Measurements from ENCODE around the gene HNRNPUL1.
"Not testable (repeated sequence)": the region's sequence is repeated elsewhere in the genome, so short reads cannot be mapped to it uniquely, and the experiment has no call there.

HNRNPUL1 gene

DNA sequence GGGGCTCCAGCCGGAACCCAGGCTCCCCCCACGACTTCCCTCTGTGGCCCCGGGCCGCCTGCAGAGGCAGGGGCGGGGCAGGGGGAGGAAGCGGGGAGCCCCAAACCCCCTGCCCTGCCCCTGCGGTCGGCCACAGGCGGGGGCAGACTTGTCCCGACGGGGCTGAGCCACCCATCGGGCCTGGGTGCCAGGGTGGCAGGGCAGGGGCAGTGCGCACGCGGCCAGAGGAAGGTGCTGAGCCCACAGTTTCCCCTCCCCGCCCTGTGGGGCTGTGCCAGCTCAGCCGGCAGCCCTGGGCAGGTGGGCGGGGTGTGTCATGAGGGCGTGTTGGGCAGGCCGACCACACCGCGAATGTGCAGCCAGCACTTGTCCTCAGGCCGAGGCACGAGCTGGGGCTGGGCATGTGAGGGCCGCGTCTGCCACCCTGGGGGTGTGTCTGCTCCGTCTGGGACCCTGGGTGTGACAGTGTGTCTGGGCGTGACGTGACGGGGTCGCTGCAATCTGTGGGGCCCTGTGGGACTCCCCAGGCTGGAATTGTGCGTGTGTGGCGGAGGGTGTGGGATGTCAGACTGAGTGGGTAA lies 63.5 kb downstream of the HNRNPUL1 start:
- no peak for DNase-seq

DNA sequence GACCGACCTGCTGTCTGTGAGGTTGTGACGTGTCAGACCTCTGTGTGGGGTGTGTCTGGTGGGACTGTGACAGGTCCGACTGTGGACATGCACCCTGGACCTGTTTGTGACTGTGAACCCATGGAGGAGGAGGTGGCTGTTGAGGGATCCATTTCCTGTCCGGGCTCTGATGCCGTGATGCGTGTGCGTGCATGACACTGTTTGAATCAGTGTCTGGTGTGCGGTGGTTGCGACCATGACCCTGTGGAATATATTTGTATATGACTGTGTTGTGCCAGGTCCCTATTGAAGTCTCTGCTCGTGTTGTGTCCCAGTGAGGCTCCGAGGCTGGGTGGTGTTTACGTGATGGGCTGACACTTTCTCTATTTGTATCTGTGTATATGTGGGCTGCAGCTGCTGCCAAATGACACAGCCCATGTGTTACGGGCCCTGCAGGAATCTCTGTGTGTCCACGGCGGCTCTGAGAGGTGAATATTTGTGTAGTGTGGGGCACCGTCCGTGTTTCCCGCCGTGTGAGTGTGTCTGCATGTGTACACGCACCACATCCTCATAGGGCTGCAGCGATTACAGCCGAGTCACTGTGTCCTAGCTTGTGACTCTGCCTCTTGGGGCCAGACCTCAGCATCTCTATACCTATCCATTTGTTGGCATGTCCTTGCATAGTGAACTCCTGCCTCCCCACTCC lies 64.1 kb downstream of the HNRNPUL1 start:
- no peak for DNase-seq

DNA sequence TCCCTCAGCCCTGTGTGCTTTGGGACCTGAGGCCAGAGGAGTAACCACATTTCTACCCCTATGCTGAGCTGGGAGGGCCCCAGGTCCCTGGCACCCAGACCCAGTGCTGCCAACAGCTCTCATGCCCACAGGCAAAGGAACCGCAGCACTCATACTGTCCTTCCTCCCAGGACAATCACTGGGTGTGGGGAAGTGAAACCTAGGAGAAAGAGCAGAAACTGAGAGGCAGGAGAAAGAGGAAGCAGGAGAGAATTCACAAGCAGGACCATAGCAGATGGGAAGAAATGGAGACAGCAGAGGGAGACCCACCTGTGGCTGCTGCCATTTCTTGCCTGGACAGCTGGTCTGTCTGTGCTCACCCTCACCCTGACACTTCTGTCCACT lies 64.7 kb downstream of the HNRNPUL1 start:
- no peak for DNase-seq

DNA sequence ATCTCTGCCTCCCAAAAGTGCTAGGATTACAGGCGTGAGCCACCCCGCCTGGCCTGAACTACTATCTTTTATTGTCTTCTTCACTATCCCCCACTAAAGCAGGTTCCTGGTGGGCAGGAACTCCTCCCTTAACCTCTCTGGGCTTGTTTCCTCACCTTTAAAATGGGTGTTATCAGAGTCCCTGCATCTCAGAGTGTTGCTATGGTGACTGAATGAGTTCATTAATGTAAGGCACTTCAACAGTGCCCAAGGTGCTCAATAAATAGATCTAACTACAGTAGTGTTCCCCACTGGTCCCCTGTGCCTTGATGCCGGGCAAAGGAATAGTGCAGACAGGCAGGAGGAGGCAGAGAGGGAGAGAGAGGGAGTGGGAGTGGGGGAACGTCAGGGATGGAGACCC lies 66.3 kb downstream of the HNRNPUL1 start:
- no peak for DNase-seq

DNA sequence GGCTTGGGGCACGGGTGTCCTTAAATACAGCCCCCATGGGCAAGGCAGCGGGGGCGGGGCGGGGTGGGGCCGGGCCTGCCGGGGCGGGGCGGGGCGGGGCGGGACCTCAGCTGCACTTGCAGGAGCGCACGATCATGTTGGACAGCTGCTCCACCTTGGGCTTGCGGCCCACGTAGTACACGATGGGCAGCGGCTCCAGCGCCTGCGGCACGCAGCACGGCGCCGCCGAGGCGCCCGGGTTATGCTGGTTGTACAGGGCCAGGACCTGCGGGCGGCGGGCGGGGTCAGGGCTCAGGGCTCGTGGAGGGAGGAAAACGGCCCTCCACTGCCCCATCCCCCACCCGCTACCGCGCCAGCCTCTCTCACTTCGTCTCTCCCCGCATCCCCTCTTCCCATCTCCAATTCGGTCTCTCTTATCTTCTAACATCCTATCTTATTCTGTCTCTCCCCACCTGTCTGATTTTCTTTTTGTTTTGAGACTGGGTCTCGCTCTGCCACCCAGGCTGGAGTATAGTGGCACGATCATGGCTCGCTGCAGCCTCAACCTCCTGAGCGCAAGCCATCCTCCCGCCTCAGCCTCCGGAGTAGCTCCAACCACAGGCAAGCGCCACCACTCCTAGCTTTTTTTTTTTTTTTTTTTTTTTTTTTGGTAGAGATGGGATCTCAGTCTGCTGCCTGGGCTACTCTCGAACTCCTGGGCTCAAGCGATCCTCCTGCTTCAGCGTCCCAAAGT lies 66.9 kb downstream of the HNRNPUL1 start:
- no peak for DNase-seq

DNA sequence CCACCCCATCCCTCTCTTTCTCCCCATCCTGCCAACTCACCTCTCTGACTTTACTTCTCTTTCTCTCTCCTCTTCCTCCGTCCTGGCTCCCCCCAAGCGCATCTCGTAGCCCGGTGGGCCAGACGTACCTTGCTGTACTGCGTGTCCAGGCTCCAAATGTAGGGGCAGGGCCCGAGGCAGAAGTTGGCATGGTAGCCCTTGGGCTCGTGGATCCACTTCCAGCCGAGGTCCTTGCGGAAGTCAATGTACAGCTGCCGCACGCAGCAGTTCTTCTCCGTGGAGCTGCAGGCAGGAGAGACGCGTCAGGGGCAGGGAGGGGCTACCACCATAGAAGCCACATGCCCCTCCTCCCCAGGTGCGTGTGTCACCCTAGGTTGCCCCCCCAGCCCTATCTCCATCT lies 67.8 kb downstream of the HNRNPUL1 start:
- DNase-seq, result no peak

DNA sequence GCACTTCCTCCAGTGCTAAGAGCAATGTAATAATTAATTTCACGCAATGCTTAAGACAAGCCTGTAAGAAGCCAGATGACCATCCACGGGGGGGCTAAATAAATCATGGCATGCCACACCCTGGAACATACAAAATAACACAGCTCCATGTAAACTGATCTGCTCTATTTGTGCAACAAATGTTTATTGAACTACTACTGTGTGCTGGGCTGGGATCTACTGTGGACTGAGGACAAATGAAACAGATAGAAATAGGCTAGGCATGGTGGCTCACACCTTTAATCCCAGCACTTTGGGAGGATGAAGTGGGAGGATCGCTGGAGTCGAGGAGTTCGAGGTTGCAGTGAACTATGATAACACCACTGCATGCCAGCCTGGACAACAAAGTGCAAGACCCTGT lies 68.3 kb downstream of the HNRNPUL1 start:
- DNase-seq, result no peak

DNA sequence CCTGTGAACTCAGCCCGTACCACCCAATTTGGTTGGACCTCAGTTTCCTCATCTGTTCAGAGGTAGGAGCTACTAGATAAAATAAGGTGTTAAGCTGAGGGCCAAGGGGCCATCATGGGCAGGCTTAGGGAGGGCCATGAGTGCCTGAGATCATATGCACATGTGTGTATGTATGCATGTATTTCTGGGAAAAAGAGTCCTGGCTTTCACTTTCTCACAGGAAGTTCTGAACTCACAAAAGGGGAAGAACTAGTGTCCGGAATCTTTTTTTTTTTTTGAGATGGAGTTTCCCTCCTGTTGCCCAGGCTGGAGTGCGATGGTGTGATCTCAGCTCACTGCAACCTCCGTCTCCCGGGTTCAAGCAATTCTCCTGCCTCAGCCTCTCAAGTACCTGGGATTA lies 70.6 kb downstream of the HNRNPUL1 start:
- no peak for DNase-seq

DNA sequence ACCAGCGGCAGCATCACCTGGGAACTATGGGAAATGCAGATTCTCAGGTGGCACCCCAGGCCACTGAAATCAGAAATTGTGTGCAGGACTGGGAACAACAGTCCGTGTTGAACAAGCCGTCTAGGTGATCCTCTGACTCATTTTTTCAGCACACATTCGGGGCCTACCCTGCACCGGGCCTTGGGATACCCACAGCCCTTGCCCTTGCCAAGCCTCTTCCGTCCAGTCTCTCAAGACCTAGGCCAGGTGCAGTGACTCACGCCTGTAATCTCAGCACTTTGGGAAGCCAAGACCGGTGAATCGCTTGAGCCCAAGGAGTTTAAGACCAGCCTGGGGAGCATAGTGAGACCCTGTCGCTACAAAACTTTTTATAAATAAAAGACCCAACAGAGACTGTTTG lies 71.3 kb downstream of the HNRNPUL1 start:
- no peak for DNase-seq

DNA sequence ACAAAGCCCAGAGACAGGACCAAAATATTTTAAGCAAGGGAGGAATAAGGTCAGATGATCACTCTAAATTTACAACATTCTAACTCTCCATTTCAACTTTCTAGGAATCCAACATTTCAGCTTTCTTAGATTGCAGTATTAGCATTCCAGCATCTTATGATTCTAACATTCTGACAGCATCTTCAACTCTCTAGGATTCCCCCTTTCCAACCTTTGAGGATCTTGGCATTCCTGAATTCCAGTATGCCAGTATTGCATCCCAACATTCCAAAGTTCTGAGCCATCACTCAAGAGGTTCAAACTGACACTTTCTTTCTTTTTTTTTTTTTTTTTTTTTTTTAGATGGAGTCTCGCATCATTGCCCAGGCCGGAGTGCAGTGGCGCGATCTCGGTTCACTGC lies 75.8 kb downstream of the HNRNPUL1 start:
- DNase-seq, result no peak

DNA sequence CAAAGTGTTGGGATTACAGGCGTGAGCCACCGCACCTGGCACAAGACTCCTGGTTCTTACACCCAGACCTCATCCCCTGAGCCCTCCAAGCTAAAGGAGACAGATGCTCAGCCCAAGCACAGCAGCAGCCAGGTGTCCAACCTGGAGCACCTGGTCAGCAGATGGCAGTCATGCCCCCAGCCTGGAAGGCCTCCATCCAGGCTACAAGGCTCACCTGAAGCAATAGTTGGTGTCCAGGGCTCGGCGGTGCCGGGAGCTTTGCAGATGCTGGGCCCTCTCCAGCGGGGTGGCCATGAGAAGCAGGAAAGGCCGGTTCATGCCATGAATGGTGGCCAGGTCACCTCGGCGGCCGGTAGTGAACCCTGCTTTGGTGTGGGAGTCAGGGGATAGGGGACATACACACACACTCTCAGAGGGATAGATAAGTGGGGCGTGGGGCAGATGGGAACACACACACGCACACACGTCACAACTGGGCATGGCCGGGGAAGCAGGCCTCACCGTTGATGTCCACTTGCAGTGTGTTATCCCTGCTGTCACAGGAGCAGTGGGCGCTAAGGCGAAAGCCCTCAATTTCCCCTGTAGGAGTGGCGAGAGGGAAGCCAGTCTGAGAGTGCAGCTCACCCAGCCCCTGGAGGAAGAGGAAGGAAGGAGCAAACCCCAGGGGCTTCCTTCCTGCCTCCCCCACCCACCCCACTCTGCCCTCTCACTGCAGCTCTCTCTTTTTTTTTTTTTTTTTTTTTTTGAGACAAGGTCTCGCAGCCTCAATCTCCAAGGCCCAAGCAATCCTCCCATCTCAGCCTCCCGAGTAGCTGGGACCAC lies 77.7 kb downstream of the HNRNPUL1 start:
- DNase-seq, result no peak

DNA sequence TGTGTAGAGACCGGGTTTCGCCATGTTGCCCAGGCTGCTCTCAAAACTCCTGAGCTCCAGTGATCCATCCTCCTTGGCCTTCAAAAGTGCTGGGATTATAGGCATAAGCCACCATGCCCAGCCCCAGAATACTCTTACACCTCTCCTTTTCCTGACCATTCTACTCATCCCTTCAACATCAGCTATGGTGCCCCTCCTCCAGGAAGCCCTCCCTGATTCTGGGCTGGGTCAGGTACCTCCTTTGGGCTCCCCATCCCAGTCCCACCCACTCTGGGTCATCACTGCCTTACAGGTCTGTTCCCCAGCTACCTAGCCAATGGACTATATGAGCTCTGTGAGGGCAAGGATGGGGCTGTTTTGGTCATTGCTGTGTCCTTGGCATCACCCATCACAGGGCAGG lies 80.0 kb downstream of the HNRNPUL1 start:
- no peak for DNase-seq

DNA sequence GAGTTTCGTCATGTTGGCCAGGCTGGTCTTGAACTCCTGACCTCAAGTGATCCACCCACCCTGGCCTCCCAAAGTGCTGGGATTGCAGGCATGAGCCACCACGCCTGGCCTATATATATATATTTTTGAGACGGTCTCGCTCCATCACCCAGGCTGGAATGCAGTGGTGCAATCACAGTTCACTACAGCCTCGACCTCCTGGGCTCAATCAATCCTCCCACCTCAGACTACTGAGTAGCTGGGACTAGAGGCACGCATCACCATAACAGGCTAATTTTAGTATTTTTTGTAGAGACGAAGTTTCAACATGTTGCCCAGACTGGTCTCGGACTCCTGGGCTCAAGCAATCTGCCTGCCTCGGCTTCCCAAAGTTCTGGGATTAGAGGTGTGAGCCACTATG lies 82.7 kb downstream of the HNRNPUL1 start:
- not testable (repeated sequence) for DNase-seq

DNA sequence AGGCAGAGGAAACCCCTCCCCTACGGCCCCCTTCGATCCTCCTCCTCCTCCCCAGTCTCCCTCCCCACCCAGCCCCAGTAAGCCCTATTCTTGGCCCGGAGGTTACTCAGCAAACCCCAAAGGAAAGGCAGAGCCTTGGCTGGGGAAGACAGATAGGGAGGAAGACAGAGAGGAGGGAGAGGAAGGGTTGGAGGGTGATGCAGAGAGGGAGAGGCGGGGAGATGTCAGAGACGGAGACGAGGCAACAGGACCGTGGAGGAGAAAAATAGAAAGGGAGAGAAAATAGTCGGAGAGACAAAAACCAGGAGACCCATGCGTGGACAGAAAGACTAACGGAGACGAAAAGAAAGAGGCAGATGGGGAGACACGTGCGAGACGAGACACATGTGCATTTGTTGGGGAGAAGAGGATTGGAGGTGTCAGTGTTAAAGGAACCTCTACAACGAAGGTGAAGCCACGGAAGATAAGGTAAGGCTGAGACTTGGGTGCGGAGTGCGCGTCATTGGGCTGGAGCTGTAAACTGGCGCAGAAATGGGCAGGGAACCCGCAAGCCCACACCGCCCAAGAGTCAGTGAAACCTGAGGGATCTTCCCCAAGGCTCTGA lies 86.7 kb downstream of the HNRNPUL1 start:
- DNase-seq, result no peak

DNA sequence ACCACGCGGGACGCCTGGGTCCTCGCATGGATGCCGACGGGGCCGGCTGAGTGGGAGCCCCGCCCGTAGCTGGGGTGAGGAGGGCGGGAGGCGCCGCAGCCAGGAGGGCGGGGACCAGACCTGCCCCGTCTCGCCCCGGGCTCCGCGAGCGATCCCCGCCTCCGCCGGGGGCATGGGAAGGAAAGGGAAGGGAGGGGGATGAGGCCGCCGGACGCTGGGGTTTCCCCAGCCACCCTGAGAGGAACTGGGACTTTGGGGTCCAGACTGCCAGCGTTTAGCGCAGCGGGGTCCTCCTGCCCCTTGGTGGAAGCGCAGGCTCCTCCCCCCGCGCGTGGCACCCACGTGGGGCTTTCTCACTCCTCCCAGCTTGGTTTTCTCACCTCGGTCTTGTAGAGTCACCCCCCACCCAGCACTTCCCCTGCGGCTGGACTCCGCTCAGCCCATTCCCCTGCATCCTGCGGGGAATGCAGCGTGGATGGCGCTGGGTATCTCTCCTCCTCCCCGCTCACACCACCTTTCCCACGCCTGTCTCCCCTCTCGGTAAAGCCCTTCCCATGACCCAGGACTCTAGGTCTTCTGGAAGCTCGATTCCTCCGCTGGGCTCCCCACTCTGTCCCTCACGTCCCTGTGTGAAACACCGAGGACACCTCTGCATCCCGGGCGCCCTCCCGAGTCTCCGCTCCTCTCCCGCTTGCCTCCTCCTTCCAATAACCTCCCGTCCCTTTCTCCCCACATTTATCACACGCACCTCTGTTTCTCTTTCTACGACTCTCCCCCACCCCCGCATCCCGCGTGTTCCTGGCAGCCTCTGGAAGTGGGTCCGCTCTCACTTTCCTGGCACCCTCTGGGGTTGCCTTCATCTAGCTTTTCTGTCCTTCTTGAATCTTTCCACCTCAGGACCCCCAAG lies 87.4 kb downstream of the HNRNPUL1 start:
- DNase-seq, result no peak

DNA sequence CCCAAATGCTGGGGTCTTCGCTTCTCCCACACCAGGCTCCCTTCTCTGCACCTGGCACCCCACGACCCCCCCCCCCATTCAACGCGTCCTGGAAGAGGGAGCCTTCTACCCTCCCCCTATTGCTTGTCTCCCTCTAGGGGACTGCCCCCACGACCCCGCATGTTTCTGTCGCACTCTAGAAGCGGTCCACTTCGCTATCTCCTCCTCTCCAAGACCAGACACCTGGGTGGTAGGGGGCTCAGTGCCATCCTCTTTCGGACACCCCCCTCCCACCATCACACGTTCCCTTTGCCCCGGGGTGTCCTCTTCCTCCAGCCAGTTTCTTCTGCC lies 88.1 kb downstream of the HNRNPUL1 start:
- DNase-seq, result no peak

DNA sequence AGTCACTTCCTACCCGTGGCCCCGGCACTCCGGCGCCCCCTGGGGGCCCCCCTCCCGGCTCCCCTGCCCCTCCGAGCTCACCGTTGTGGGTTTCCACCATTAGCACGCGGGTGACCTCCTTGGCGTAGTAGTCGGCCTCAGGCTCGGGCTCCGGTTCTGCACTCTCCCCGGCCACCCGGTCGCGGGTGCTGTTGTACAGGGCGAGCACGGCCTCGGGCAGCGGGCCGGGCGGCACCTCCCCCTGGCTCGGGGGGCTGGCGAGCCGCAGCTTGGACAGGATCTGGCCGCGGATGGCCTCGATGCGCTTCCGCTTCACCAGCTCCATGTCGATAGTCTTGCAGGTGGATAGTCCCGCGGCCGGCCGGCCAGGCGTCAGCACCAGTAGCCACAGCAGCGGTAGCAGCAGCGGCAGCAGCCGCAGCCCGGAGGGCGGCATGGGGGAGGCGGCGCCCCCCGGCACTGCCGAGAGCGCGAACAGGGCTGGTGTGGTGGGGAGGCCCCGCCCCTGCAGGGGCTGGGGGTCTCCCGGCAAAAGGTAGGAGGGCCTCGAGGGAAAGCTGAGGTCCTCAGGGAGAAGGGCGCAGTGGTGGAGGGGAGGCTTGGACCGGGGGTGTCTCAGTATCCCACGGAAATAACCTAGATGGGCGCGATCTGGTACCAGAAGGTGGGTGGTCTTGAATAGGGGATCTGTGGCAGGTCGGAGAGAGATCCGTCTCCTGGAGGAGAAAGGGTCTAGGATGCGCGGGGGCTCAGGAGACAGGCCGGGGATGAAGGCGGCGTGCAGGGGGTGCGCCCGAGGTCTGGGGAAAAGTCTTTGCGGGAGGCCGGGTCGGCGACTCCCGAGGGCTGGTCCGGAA lies 88.7 kb downstream of the HNRNPUL1 start:
- DNase-seq, result no peak

DNA sequence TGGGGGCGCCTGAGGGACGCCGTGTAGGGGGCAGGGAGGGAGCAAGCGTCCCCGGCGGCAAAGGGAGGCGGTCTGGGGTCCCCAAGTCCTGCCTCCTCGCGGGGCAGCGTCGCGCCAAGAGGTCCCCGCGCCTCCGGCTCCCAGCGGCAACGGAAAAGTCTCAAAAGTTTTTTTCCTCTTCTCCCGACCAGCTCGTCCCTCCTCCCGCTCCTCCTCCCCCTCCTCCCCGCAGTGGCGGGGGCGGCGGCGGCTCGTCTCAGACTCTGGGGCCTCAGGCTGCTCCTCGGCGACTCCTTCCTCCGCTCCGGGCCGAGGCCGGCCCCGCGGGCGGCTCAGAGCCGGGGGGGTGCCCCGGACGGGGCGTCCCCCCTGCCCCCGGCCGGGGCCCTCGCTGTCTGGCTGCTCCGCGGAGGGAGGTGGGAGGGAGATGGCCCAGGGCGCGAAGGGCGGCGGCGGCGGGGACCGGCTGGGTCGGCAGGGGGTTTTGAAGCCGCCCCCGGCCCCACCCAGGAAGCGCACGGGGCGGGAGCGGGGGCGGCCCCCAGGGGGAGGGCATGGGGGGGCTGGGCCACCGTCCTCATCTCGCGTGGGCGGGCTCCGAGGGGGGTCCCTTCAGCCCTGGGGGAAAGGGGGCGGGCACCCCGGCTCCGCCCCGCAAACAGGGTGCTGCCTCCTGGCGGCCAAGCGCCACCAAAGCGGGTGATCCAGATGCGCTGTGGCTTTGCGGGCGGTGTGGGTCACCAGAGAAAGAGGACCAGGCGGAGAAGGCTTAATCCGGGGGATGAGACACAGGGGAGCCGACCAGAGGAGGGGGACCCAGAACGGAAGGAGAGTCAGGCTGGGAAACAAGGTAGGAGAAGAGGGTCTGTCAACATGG lies 89.5 kb downstream of the HNRNPUL1 start, which contains the start of gene TGFB1:
TGFB1 (minus strand) TSS at position 457 of the 877 bp plus-strand sequence. CDS start 878 bp downstream, outside the sequence.
- no peak for DNase-seq

DNA sequence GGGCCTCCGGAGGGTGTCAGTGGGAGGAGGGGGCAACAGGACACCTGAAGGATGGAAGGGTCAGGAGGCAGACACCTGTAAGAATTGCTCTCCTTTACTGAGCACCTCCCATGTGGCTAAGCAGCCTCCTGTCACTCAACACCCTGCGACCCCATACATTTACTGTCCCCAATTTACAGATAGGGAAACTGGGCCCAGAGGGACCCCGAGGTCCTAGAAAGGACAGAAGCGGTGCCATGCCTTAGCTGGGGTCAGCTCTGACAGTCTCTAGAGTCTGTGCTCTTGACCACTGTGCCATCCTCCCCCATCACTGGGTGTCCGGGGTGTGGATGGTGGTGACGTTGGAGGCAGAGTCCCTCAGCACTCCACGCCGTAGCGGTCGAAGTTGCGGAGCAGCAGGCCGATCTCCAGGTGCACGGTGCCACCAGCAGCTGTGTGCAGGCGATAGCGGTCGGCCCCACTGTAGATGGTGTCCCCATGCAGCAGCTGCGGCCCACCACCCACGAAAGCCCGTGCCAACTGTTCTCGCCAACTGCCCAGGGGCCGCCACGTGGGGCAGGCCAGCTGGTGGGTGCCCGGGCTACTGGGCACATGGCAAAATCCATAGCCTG lies 90.3 kb downstream of the HNRNPUL1 start:
- DNase-seq, result no peak

Data from cerebellar nuclear complex (tissue), 1 donor.